ENCODE measurements around the gene DNAJB6.

GRCh38 chr7:157442456-157442855, 105.7 kb downstream of the DNAJB6 start:
- TF ChIP-seq POLR2A (IDR thresholded peaks at IDR 0.05; ENCODE audit: borderline replicate concordance, extremely low read depth, insufficient read depth, insufficient read length) (no peak), CTCF (IDR thresholded peaks at IDR 0.05 in 2 of 3, conservative IDR thresholded peaks at IDR 0.05 in 1 of 3; ENCODE audit: borderline replicate concordance in 1 of 3, insufficient read depth in 1 of 3, low read depth in 2 of 3, low read length in 2 of 3) (no peak)
